ENCODE results near the gene AQP2.
"Not testable (repeated sequence)": the region's sequence is repeated elsewhere in the genome, so short reads cannot be mapped to it uniquely, and the experiment has no call there.

Gene AQP2

DNA sequence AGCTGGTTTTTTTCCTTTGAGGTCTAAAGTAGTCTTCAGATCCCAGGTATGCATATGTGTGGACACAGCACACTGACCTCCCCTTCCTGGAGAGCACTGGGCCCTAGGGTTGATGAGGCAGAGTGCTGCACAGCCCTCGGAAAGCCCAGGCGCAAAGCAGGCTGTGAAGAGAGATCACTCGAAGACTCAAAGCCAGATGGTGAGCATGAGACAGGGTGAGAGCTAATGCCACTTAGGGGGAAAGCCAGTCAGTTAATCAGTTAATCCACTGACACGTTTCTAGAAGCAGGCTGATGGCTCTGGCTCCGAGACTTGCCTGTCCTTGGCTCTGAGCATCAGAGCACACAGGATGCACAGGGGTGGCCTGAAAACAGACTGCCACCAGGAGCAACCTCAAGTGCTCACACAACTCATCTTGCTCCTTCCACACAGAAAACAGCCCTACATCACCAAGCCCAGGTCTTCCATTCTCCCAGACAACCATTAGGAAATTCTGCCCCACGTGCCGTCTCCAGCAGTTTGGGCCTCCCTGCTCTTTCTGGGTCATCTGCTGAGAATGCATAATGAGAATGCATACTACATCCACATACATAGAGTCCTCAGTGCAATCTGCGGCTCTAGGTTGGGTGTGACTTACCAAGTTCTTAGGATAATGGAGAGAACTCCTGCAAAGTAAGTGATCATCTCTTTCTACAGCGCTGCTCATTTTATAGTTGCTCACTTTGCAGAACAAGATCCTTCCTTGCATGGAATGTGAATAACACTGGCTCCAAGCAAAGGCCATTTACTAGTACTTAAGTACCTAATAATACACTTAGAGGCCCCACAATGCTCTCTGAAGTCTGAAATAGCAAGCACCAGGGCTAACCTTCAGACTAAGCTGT lies 34.2 kb downstream of the AQP2 start:
- H3K4me3 ChIP-seq (ENCODE audit: low read depth, low read length): no peak overlapping the region
- TF ChIP-seq, protein P1, sequence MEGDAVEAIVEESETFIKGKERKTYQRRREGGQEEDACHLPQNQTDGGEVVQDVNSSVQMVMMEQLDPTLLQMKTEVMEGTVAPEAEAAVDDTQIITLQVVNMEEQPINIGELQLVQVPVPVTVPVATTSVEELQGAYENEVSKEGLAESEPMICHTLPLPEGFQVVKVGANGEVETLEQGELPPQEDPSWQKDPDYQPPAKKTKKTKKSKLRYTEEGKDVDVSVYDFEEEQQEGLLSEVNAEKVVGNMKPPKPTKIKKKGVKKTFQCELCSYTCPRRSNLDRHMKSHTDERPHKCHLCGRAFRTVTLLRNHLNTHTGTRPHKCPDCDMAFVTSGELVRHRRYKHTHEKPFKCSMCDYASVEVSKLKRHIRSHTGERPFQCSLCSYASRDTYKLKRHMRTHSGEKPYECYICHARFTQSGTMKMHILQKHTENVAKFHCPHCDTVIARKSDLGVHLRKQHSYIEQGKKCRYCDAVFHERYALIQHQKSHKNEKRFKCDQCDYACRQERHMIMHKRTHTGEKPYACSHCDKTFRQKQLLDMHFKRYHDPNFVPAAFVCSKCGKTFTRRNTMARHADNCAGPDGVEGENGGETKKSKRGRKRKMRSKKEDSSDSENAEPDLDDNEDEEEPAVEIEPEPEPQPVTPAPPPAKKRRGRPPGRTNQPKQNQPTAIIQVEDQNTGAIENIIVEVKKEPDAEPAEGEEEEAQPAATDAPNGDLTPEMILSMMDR (IDR thresholded peaks at IDR 0.05; ENCODE audit: low read depth, low read length): no peak
- in situ Hi-C loops (cut with HindIII; ENCODE audit: low sequenced_read_pairs): no loop called here
- no peak for DNase-seq (ENCODE audit: low read depth, low spot score)

DNA sequence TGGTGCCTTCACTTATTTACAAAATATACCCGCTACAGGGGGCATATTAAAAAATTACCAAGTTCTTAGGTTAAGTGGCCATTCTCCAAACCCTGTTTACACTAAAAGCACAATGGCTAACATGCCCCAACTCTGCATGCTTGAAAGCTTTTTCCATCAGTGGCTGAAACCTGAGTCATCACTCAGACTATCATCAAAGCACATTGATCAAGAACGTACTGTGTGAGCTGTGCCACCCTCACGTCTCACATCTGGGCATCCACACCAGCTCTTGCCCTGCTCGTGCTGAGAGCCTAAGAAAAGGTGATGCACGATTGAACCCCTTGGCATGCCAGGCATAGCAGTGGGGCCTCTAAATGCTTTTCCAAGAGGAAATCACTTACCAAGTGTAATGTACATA lies 35.4 kb downstream of the AQP2 start:
- TF ChIP-seq, protein P1 (IDR thresholded peaks at IDR 0.05; ENCODE audit: low read depth, low read length): no peak

DNA sequence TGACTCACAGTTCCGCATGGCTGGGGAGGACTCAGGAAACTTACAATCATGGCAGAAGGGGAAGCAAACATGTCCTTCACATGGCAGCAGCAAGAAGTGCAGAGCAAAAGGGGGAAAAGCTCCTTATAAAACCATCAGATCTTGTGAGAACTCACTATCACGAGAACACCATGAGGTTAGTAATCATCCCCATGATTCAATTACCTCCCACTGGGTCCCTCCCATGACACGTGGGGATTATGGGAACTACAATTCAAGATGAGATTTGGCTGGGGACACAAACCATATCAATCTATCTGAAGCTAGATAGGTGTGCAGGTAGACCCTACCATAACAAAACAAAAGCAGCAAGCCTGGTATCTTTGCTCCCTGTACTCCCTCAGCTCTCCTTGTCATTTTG lies 35.9 kb downstream of the AQP2 start:
- H3K4me3 ChIP-seq (ENCODE audit: low read depth, low read length); DNase-seq (ENCODE audit: low read depth, low spot score); in situ Hi-C loops (cut with HindIII; ENCODE audit: low sequenced_read_pairs): not testable (repeated sequence)

More for the DNA sequence above, 35.4 kb downstream of the AQP2 start:
- no peak overlapping the region for H3K4me3 ChIP-seq (ENCODE audit: low read depth, low read length)
- DNase-seq (ENCODE audit: low read depth, low spot score): peak; percentile 24
- in situ Hi-C loops (cut with HindIII; ENCODE audit: low sequenced_read_pairs): no loop called here

DNA sequence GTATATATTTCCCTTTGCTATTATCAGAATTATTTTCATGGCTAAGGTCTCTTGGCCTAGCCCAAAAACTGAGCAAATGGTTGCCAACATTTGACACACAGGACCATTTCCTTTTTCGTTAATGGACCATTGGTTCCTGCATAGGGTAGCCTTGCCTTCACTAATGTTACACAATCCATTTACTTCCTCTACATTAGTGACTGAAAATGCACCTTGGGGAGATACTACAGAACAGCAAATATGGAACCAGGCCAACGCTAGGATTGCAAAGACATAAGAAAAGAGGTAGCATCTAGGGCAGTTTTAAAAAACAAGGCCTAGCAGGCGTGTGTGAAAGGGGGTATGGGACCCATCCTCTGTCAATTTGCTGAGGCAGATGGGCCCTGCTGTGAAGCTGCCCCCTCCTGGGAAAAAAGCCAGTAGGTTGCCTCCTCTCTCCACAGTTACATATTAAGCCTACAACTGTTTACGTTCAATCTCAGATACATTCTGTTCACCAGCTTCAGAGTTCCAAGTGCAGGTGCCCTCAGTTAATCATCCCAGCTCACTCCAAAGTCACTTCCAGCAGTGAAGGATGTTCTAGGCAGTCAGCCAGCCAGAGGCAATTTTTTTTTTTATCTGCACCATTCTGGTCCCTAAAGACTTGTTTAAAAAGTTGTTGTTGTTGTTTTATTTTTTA lies 37.2 kb downstream of the AQP2 start:
- TF ChIP-seq, protein P1 (IDR thresholded peaks at IDR 0.05; ENCODE audit: low read depth, low read length): no peak
- in situ Hi-C loops (cut with HindIII; ENCODE audit: low sequenced_read_pairs): no loop called here
- no peak for DNase-seq (ENCODE audit: low read depth, low spot score)
- H3K4me3 ChIP-seq (ENCODE audit: low read depth, low read length): no peak overlapping the region

DNA sequence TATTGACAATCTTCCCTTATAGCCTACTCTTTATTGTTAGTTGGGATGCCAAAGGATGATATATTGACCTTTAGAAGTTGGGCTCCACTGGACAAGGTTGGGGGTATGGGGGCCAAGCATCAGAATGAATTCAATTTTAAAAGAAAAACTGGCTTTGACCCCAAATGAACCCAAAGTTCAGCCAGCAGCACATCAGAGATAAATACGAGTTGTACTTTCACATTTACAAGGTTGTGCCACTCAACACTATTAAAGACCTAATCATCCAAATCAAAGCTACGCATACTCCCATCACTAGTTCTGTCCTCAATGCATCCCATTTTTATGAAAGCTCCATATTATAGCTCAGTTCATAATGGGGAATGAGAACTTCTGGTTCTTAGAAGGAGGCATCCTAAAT lies 38.9 kb downstream of the AQP2 start:
- in situ Hi-C loops (cut with HindIII; ENCODE audit: low sequenced_read_pairs); DNase-seq (ENCODE audit: low read depth, low spot score); H3K4me3 ChIP-seq (ENCODE audit: low read depth, low read length): not testable (repeated sequence)

DNA sequence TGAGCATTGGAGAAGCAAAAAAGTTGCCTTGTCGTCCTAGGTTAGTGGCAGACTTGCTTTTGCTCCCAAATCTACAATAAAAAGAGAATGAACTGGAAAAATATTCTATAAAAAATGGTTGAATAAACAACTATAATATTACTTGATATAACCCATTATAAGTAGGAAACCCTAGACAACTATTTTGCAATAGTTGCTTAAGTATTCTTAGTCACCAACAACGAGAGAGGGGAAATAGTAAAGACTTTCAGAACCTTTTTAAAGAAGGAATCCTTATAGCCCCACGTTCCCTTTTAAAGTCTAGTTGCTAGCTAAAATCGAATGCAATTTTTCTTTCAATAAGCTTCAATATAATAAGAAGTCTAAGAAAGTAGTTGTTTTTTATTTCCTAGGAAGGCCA lies 39.7 kb downstream of the AQP2 start:
- no peak overlapping the region for H3K4me3 ChIP-seq (ENCODE audit: low read depth, low read length)
- TF ChIP-seq, protein P1 (IDR thresholded peaks at IDR 0.05; ENCODE audit: low read depth, low read length): no peak
- DNase-seq (ENCODE audit: low read depth, low spot score): no peak
- in situ Hi-C loops (cut with HindIII; ENCODE audit: low sequenced_read_pairs): no loop called here

DNA sequence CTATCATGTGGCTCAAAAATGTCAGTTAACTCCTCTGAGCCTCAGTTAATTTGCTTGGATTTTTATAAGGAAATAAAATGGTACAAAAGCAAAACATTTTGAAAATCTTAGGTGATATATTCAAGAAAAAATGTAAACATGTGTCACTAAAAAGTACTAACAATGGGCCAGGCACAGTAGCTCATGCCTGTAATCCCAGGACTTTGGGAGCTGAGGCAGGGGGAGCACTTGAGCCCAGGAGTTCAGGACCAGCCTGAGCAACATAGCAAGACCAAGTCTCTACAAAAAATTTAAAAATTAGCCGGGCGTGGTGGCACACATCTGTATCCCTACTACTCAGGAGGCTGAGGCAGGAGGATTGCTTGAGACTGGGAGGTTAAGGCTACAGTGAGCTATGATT lies 47.9 kb downstream of the AQP2 start:
- in situ Hi-C loops (cut with HindIII; ENCODE audit: low sequenced_read_pairs): no loop called here
- TF ChIP-seq, protein P1 (IDR thresholded peaks at IDR 0.05; ENCODE audit: low read depth, low read length): no peak

More for the DNA sequence above, 47.9 kb downstream of the AQP2 start:
- no peak for DNase-seq (ENCODE audit: low read depth, low spot score)
- no peak overlapping the region for H3K4me3 ChIP-seq (ENCODE audit: low read depth, low read length)

All from astrocyte of the spinal cord (primary cell).